ENCODE measurements around the gene TFE3. TPM values are rescaled to one million over a fixed set of nuclear protein-coding genes. Genes with fewer than 3 reads are reported as not detected.

TFE3 gene, protein sequence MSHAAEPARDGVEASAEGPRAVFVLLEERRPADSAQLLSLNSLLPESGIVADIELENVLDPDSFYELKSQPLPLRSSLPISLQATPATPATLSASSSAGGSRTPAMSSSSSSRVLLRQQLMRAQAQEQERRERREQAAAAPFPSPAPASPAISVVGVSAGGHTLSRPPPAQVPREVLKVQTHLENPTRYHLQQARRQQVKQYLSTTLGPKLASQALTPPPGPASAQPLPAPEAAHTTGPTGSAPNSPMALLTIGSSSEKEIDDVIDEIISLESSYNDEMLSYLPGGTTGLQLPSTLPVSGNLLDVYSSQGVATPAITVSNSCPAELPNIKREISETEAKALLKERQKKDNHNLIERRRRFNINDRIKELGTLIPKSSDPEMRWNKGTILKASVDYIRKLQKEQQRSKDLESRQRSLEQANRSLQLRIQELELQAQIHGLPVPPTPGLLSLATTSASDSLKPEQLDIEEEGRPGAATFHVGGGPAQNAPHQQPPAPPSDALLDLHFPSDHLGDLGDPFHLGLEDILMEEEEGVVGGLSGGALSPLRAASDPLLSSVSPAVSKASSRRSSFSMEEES
- 10 to 100 TPM; 32.4 to 35.4 TPM for total RNA-seq
- 7.7 TPM for polyA plus RNA-seq

DNA sequence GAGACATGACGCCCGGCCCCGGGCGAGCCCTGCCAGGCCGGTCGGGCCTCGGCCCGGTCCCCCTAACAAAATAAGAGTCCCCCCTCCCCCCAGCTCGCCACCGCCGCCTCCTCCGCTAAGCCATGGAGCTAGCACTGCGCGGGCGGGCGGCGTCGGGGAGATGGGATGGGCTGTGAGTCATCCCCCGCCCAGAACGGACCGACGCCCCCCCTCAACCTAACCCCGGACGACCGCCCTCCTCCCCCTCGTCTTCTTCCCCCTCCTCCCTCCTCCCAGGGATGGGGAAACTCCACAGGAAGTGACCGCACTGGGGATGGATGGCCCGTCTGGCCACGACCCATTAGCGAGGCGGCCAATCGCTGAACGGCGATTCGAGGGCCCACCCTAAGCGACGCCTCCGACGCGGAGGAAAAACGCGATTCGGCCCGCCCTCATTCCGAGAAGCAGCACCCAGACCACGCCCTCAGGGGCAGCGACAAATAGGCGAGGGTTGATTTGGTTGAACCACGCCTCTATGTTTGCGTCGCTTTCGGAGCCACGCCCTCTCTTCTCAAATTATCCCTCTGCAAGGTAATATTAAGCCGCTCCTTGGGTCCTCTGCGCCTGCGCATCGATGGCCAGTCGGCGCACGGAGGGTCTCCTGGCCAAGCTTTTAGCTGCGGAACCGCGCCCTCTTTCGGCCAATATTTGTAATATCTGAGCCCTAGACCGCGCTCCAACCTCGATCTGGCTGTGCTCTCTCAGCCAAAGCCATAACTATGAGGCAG is at the start of gene TFE3:
Gene TFE3, minus strand, starts transcription at position 138 of the 767 bp plus-strand sequence. Its CDS starts 131 bp downstream, at position 7.
- Mint-ChIP-seq H3K36me3 (peaks cover 0 to 17% (median 0%) of the 10 kb centered on the region in 3 donors), H3K4me3 (peak within 1 kb of the TSS; percentile 84 to 94 (median 88)), H3K27me3 (peaks cover 0 to 11% of the 10 kb centered on the region in 2 donors), H3K4me1 (peaks cover 34 to 36% (median 34%) of the 10 kb centered on the region in 3 donors), H3K27ac (peak within 1 kb of the TSS; percentile 89 to 98 (median 96)), H3K9me3 (no peaks in the 10 kb centered on the region)
- POLR2A ChIA-PET, result interaction anchor here (0.6 to 1.3 kb wide), 8 partner anchors 14 to 367 kb away, joined by 3 to 13 read pairs (median 6); partner anchors contain the start of gene GRIPAP1
- peak; percentile 90 to 98 (median 94) for DNase-seq
- H3K27me3 ChIP-seq (ENCODE audit: insufficient read depth, low read length, poor library complexity, severe bottlenecking), result no peaks in the 10 kb centered on the region
- peaks cover 3% of the 10 kb centered on the region for H3K36me3 ChIP-seq (ENCODE audit: insufficient read depth, low read length)
- H3K27ac ChIP-seq (ENCODE audit: low read depth, low read length), result peak within 1 kb of the TSS; percentile 84
- peak within 1 kb of the TSS; percentile 56 for H3K4me3 ChIP-seq (ENCODE audit: low read length)
- CTCF ChIA-PET, result interaction anchor here (0.7 to 1.3 kb wide), 6 partner anchors 10 to 152 kb away, joined by 3 to 6 read pairs (median 3); partner anchors contain the start of gene KCND1
- H3K4me1 ChIP-seq (ENCODE audit: insufficient read depth, low read length), result peaks cover 11% of the 10 kb centered on the region
- no peaks in the 10 kb centered on the region for H3K9me3 ChIP-seq (ENCODE audit: low read length)

DNA sequence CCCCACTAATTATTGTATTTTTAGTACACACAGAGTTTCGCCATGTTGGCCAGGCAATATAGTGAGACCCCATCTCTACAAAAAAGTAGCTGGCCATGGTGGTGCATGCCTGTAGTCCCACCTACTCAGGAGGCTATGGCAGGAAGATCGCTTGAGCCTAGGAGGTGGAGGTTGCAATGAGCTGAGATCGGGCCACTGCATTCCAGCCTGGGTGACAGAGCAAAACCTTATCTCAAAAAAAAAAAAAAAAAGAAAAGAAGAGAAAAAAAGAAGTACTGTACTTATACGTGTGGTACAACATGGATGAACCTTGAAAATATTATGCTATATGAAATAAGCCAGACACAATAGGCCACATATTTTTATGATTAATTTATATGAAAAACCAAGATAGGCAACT is 46.4 kb upstream of the TFE3 start:
- POLR2A ChIA-PET, result interaction anchor here (0.6 kb wide), 1 partner anchor 46 kb away, joined by 4 read pairs; the partner anchor contains the start of gene TFE3
- Mint-ChIP-seq H3K4me1 (no peaks in the 10 kb centered on the region), H3K27me3 (no peaks in the 10 kb centered on the region), H3K9me3 (no peaks in the 10 kb centered on the region), H3K36me3 (no peaks in the 10 kb centered on the region), H3K27ac (no peak overlapping the region), H3K4me3 (no peak overlapping the region)
- Histone ChIP-seq H3K27me3 (ENCODE audit: insufficient read depth, low read length, poor library complexity, severe bottlenecking) (no peaks in the 10 kb centered on the region), H3K4me1 (ENCODE audit: insufficient read depth, low read length) (no peaks in the 10 kb centered on the region), H3K4me3 (ENCODE audit: low read length) (no peak overlapping the region), H3K36me3 (ENCODE audit: insufficient read depth, low read length) (no peaks in the 10 kb centered on the region), H3K27ac (ENCODE audit: low read depth, low read length) (no peak overlapping the region), H3K9me3 (ENCODE audit: low read length) (no peaks in the 10 kb centered on the region)
- no peak for DNase-seq
- CTCF ChIA-PET, result no interaction called here

DNA sequence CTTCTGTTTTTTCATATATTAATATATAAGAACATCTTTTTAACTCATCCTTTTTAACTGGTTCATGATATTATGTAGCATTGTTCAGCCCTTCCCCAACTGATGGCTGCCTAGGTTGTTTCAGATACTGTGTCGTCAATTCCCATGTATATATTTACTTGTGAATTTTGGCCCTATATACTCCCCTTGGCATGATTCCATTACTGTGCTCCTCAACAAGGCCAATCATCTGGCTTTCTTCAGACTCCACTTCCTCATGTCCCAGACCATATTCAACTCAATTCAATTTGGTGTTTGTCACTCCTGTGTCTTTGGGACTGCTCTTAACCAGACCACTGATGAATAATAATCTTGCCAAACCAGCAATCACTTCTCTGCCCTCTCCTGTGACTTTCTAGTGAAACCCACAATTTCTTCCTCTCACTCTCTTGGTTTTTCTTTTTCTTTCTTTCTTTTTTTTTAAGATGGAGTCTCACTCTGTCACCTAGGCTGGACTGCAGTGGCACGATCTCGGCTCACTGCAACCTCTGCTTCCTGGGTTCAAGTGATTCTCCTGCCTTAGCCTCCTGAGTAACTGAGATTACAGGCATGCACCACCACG is 39.2 kb upstream of the TFE3 start:
- ChIA-PET CTCF (no interaction called here), POLR2A (no interaction called here)
- no peaks in the 10 kb centered on the region for H3K9me3 Mint-ChIP-seq

DNA sequence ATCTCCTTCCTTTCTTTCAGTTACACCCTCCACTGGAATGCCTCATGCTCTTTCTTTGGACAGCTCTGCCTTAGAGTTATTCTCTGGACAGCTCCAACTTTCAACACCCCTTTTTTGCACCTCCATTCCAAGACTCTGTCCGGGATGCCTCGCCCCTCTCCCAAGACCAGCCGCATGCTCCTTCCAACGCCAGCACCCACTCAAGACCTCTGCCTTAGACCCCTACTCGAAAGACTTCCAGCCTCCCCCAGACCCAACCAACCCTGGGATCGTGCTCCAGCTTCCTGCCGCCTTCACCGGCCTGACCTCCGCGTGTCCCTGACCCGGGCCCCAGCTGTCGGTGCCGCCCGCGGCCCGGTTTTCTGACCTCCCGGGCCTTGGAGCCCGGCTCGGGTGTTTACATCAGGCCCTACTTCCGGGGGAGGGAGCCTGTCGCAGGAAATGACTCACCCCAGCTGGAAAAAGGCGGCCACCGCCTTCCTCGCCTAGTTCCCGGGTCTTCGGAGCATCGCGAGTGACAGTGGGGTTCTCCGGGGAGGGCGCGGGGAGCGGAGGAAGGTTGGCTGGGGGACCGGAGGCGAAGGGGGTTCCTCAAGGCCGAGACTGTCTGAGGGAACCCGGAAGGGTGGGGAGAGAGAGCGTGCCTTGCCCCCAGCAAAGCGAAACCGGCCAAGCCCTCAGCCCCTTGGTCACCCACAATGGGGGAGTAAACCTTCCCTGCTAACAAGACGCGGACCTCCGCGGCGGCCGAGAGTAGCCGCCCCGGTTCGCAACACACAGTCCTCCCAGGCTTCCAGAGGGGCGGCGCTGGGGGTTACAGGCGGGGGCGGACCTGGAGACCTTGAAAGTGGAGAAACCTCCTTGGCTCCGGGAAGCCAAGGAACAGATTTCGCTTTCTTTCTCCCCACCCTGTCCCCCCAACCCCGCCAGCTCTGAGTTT is 36.6 kb upstream of the TFE3 start, which contains the start of gene WDR45:
Gene WDR45, minus strand, starts transcription at position 399 of the 940 bp plus-strand sequence. CDS start 1,792 bp downstream, outside the sequence.
- POLR2A ChIA-PET, result interaction anchor here (0.5 to 1.6 kb wide), 7 partner anchors 29 to 541 kb away, joined by 3 to 8 read pairs (median 3); partner anchors contain the start of gene GRIPAP1
- H3K4me1 ChIP-seq (ENCODE audit: insufficient read depth, low read length), result peaks cover 7% of the 10 kb centered on the region
- peak; percentile 57 to 84 (median 69) for DNase-seq
- peak within 1 kb of the TSS; percentile 95 to 100 (median 99) for H3K27ac Mint-ChIP-seq
- H3K27ac ChIP-seq (ENCODE audit: low read depth, low read length), result peak within 1 kb of the TSS; percentile 92
- H3K36me3 Mint-ChIP-seq, result peaks cover 0 to 41% (median 0%) of the 10 kb centered on the region in 3 donors
- no peaks in the 10 kb centered on the region for H3K27me3 ChIP-seq (ENCODE audit: insufficient read depth, low read length, poor library complexity, severe bottlenecking)
- H3K36me3 ChIP-seq (ENCODE audit: insufficient read depth, low read length), result no peaks in the 10 kb centered on the region
- peak within 1 kb of the TSS; percentile 75 for H3K4me3 ChIP-seq (ENCODE audit: low read length)
- CTCF ChIA-PET, result interaction anchor here (0.7 to 2.0 kb wide), 3 partner anchors 76 to 185 kb away, joined by 3 to 6 read pairs (median 4); no protein-coding TSS in a partner anchor
- H3K4me1 Mint-ChIP-seq, result peaks cover 0 to 15% (median 11%) of the 10 kb centered on the region in 3 donors
- peak within 1 kb of the TSS; percentile 81 to 95 (median 92) for H3K4me3 Mint-ChIP-seq
- no peaks in the 10 kb centered on the region for H3K9me3 Mint-ChIP-seq
- H3K27me3 Mint-ChIP-seq, result peaks cover 0 to 3% of the 10 kb centered on the region in 2 donors
- no peaks in the 10 kb centered on the region for H3K9me3 ChIP-seq (ENCODE audit: low read length)

More for the DNA sequence above, 39.2 kb upstream of the TFE3 start:
- H3K36me3 Mint-ChIP-seq, result peaks cover 0 to 22% (median 0%) of the 10 kb centered on the region in 3 donors
- Histone ChIP-seq H3K9me3 (ENCODE audit: low read length) (no peaks in the 10 kb centered on the region), H3K4me1 (ENCODE audit: insufficient read depth, low read length) (peaks cover 7% of the 10 kb centered on the region), H3K27me3 (ENCODE audit: insufficient read depth, low read length, poor library complexity, severe bottlenecking) (no peaks in the 10 kb centered on the region), H3K27ac (ENCODE audit: low read depth, low read length) (no peak overlapping the region), H3K36me3 (ENCODE audit: insufficient read depth, low read length) (no peaks in the 10 kb centered on the region), H3K4me3 (ENCODE audit: low read length) (no peak overlapping the region)
- peaks cover 0 to 15% (median 11%) of the 10 kb centered on the region in 3 donors for H3K4me1 Mint-ChIP-seq
- no peak for DNase-seq
- H3K27ac Mint-ChIP-seq, result peak overlapping the region in 3 of 8 donors; percentile 27 to 54 (median 48)
- peak overlapping the region in 3 of 7 donors; percentile 9 to 37 (median 37) for H3K4me3 Mint-ChIP-seq
- H3K27me3 Mint-ChIP-seq, result peaks cover 0 to 1% of the 10 kb centered on the region in 2 donors

DNA sequence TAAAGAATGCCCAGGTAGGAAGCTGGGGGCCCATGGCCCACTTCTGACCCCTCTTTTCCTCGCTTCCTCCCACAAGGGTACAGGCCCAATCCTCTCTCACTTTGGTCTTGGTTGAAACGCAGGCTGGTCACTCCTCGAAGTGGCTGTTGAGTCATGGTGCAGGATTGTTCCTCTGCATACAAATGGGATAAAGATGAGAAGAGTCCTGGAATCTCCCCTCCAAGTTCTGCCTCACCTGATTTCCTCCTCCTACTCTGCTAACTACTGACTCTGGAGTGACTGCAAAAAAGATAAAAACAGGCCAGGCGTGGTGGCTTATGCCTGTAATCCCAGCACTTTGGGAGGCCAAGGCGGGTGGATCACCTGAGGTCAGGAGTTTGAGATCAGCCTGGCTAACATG is 34.8 kb upstream of the TFE3 start:
- H3K4me1 ChIP-seq (ENCODE audit: insufficient read depth, low read length), result peaks cover 12% of the 10 kb centered on the region
- no peaks in the 10 kb centered on the region for H3K9me3 ChIP-seq (ENCODE audit: low read length)
- no peaks in the 10 kb centered on the region for H3K9me3 Mint-ChIP-seq
- no peak overlapping the region for H3K4me3 ChIP-seq (ENCODE audit: low read length)
- H3K27ac ChIP-seq (ENCODE audit: low read depth, low read length), result no peak overlapping the region
- peaks cover 0 to 43% (median 0%) of the 10 kb centered on the region in 3 donors for H3K36me3 Mint-ChIP-seq
- H3K27me3 Mint-ChIP-seq, result peaks cover 0 to 4% of the 10 kb centered on the region in 2 donors
- no peaks in the 10 kb centered on the region for H3K36me3 ChIP-seq (ENCODE audit: insufficient read depth, low read length)
- peak overlapping the region in 5 of 8 donors; percentile 12 to 100 (median 95) for H3K27ac Mint-ChIP-seq
- H3K27me3 ChIP-seq (ENCODE audit: insufficient read depth, low read length, poor library complexity, severe bottlenecking), result no peaks in the 10 kb centered on the region
- H3K4me1 Mint-ChIP-seq, result peaks cover 6 to 28% (median 22%) of the 10 kb centered on the region in 3 donors
- no peak overlapping the region for H3K4me3 Mint-ChIP-seq
- POLR2A ChIA-PET, result no interaction called here
- CTCF ChIA-PET, result no interaction called here
- DNase-seq, result no peak

DNA sequence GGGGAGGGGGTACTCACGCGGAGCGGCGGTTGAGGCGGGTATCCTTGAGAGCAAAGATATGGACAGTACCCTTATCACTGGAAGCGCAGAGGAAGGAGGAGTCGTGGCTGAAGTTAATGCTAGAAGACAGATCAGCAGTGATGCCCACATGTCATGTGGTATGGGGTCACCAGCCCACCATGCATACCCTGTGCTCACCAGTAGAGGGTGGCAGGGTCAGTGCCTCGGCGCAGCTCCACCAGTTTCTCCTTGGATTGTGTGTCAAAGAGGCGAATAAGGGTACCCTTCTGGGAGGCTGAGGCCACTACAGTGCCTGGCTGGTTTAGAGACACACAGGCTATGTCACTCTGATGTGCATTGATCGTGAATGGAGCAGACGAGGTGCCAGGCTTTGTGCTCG is 32.2 kb upstream of the TFE3 start:
- Mint-ChIP-seq H3K27ac (peak overlapping the region in 3 of 8 donors; percentile 58 to 95 (median 84)), H3K4me1 (peaks cover 8 to 29% (median 28%) of the 10 kb centered on the region in 3 donors), H3K36me3 (peaks cover 0 to 49% (median 0%) of the 10 kb centered on the region in 3 donors), H3K4me3 (peak overlapping the region in 1 of 7 donors; percentile 72), H3K9me3 (no peaks in the 10 kb centered on the region), H3K27me3 (peaks cover 0 to 5% of the 10 kb centered on the region in 2 donors)
- Histone ChIP-seq H3K4me1 (ENCODE audit: insufficient read depth, low read length) (peaks cover 15% of the 10 kb centered on the region), H3K36me3 (ENCODE audit: insufficient read depth, low read length) (no peaks in the 10 kb centered on the region), H3K27me3 (ENCODE audit: insufficient read depth, low read length, poor library complexity, severe bottlenecking) (no peaks in the 10 kb centered on the region), H3K27ac (ENCODE audit: low read depth, low read length) (no peak overlapping the region), H3K4me3 (ENCODE audit: low read length) (no peak overlapping the region), H3K9me3 (ENCODE audit: low read length) (no peaks in the 10 kb centered on the region)
- POLR2A ChIA-PET, result no interaction called here
- CTCF ChIA-PET, result interaction anchor here (0.6 kb wide), 1 partner anchor 26 kb away, joined by 3 read pairs; no protein-coding TSS in a partner anchor
- no peak for DNase-seq
